Measurements from ENCODE around the gene SPATA31C1. TPM values are rescaled to one million over a fixed set of nuclear protein-coding genes. Genes with fewer than 3 reads are reported as not detected.
"Not testable (repeated sequence)": the region's sequence is repeated elsewhere in the genome, so short reads cannot be mapped to it uniquely, and the experiment has no call there.

SPATA31C1 gene
- total and polyA plus RNA-seq, 2 donors (not counting 3 experiments of a cell fraction or from before 2014, with no cell fraction given) = not detected

DNA sequence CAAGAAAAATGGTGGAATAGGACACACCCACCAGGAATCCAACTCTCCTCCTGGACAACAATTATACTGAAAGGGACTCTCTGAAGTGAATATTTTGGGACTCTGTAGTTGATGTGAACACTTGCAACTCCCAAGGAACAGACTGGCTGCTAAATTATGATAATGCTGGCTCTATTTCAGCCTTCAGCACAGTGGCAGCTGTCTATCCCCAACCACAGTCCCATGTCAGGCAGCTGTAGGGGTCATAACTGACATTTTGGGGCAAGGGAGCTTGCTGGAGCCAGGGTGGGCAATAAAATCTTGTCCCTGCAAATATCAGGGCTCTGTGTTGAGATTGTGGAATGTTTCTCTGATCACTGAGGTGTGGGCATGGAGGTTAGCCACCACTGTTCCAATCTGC is 20.9 kb upstream of the SPATA31C1 start:
- H3K4me3 ChIP-seq (replicated peaks in 1 of 3; ENCODE audit: insufficient read depth in 1 of 3, low read depth in 1 of 3, low read length in 3 of 3) = no peak overlapping the region
- no peaks in the 10 kb centered on the region for H3K36me3 ChIP-seq (ENCODE audit: control insufficient read depth in 2 of 2, extremely low read depth in 1 of 2, insufficient read depth in 2 of 2, low read length in 2 of 2)
- no peak overlapping the region for H3K9ac ChIP-seq (replicated peaks; ENCODE audit: extremely low read depth, insufficient read depth, low read length)
- H3K27me3 ChIP-seq (ENCODE audit: control insufficient read depth in 2 of 2, insufficient read depth in 2 of 2, low read length in 2 of 2) = peaks cover 0 to 3% of the 10 kb centered on the region in 2 experiments
- ChIA-PET POLR2A (no interaction called here), CTCF (interaction anchor here (0.6 kb wide), 1 partner anchor 49 kb away, joined by 3 read pairs; no protein-coding TSS in a partner anchor)
- BruUV-seq (replicated peaks) = no TSS peak
- H3K4me1 ChIP-seq (ENCODE audit: control insufficient read depth, extremely low read depth, insufficient read depth, low read length) = no peaks in the 10 kb centered on the region
- H3K27ac ChIP-seq (ENCODE audit: insufficient read depth, low read depth, low read length) = no peak overlapping the region
- H3K79me2 ChIP-seq (ENCODE audit: control insufficient read depth, insufficient read depth, low read length) = no peaks in the 10 kb centered on the region
- intact Hi-C loops (cut with micrococcal nuclease) (no loop called here), dilution Hi-C loops (cut with MboI; ENCODE audit: extremely low pct_ligation_motif_present, low sequenced_read_pairs) (no loop called here)
- H2AFZ ChIP-seq (ENCODE audit: low read depth, low read length) = no peak overlapping the region
- TF ChIP-seq FOS (IDR thresholded peaks at IDR 0.05; ENCODE audit: borderline replicate concordance, insufficient read depth, low read length) = no peak
- TF ChIP-seq POLR2AphosphoS5 (IDR thresholded peaks at IDR 0.05; ENCODE audit: insufficient read depth, low read depth, low read length) = no peak
- no peak overlapping the region for H3K4me2 ChIP-seq (ENCODE audit: insufficient read depth, low read length)
- H4K20me1 ChIP-seq (replicated peaks; ENCODE audit: control insufficient read depth, extremely low read depth, insufficient read depth, low read length) = no peaks in the 10 kb centered on the region
- H3K9me1 ChIP-seq (replicated peaks; ENCODE audit: control insufficient read depth, extremely low read depth, insufficient read depth, low read length) = no peaks in the 10 kb centered on the region
- DNase-seq (ENCODE audit: low read depth, low spot score) (no peak), FAIRE-seq (no peak)
- H3K9me3 ChIP-seq (replicated peaks; ENCODE audit: control insufficient read depth, insufficient read depth, low read length) = no peaks in the 10 kb centered on the region

GRCh38 chr9:87898151-87898550 is 19.6 kb upstream of the SPATA31C1 start:
- Histone ChIP-seq H3K9me3 (replicated peaks; ENCODE audit: control insufficient read depth, insufficient read depth, low read length) (no peaks in the 10 kb centered on the region), H3K4me1 (ENCODE audit: control insufficient read depth, extremely low read depth, insufficient read depth, low read length) (no peaks in the 10 kb centered on the region), H3K79me2 (ENCODE audit: control insufficient read depth, insufficient read depth, low read length) (no peaks in the 10 kb centered on the region), H3K9me1 (replicated peaks; ENCODE audit: control insufficient read depth, extremely low read depth, insufficient read depth, low read length) (no peaks in the 10 kb centered on the region), H3K4me2 (ENCODE audit: insufficient read depth, low read length) (no peak overlapping the region), H3K4me3 (replicated peaks in 1 of 3; ENCODE audit: insufficient read depth in 1 of 3, low read depth in 1 of 3, low read length in 3 of 3) (no peak overlapping the region), H3K27me3 (ENCODE audit: control insufficient read depth in 2 of 2, insufficient read depth in 2 of 2, low read length in 2 of 2) (peaks cover 0 to 3% of the 10 kb centered on the region in 2 experiments), H2AFZ (ENCODE audit: low read depth, low read length) (no peak overlapping the region), H3K27ac (ENCODE audit: insufficient read depth, low read depth, low read length) (no peak overlapping the region), H4K20me1 (replicated peaks; ENCODE audit: control insufficient read depth, extremely low read depth, insufficient read depth, low read length) (no peaks in the 10 kb centered on the region), H3K9ac (replicated peaks; ENCODE audit: extremely low read depth, insufficient read depth, low read length) (no peak overlapping the region), H3K36me3 (ENCODE audit: control insufficient read depth in 2 of 2, extremely low read depth in 1 of 2, insufficient read depth in 2 of 2, low read length in 2 of 2) (no peaks in the 10 kb centered on the region)
- FAIRE-seq (no peak), DNase-seq (ENCODE audit: low read depth, low spot score) (no peak)
- no TSS peak for BruUV-seq (replicated peaks)
- intact Hi-C loops (cut with micrococcal nuclease) = no loop called here
- TF ChIP-seq, protein P1, sequence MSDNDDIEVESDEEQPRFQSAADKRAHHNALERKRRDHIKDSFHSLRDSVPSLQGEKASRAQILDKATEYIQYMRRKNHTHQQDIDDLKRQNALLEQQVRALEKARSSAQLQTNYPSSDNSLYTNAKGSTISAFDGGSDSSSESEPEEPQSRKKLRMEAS (IDR thresholded peaks at IDR 0.05; ENCODE audit: insufficient read depth, insufficient read length) = no peak
- TF ChIP-seq FOS (IDR thresholded peaks at IDR 0.05; ENCODE audit: borderline replicate concordance, insufficient read depth, low read length) = peak; percentile 50
- no peak for TF ChIP-seq EZH2 (IDR thresholded peaks at IDR 0.05; ENCODE audit: borderline replicate concordance, low read depth, low read length, severe bottlenecking)
- CTCF ChIA-PET = no interaction called here
- dilution Hi-C loops (cut with MboI; ENCODE audit: extremely low pct_ligation_motif_present, low sequenced_read_pairs) = no loop called here
- POLR2A ChIA-PET = no interaction called here

DNA sequence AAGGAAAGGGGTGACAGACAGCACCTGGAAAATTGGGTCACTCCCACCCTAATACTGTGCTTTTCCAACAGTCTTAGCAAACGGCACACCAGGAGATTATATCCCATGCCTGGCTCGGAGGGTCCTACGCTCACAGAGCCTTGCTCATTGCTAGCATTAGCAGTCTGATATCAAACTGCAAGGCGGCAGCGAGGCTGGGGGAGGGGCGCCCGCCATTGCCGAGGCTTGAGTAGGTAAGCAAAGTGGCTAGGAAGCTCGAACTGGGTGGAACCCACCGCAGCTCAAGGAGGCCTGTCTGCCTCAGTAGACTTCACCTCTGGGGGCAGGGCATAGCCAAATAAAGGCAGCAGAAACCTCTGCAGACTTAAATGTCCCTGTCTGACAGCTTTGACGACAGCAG is 15.4 kb upstream of the SPATA31C1 start:
- H3K27ac ChIP-seq (ENCODE audit: insufficient read depth, low read depth, low read length); H4K20me1 ChIP-seq (replicated peaks; ENCODE audit: control insufficient read depth, extremely low read depth, insufficient read depth, low read length); dilution Hi-C loops (cut with MboI; ENCODE audit: extremely low pct_ligation_motif_present, low sequenced_read_pairs); BruUV-seq (replicated peaks); H3K9ac ChIP-seq (replicated peaks; ENCODE audit: extremely low read depth, insufficient read depth, low read length); H2AFZ ChIP-seq (ENCODE audit: low read depth, low read length); H3K79me2 ChIP-seq (ENCODE audit: control insufficient read depth, insufficient read depth, low read length); H3K36me3 ChIP-seq (ENCODE audit: control insufficient read depth in 2 of 2, extremely low read depth in 1 of 2, insufficient read depth in 2 of 2, low read length in 2 of 2); H3K4me1 ChIP-seq (ENCODE audit: control insufficient read depth, extremely low read depth, insufficient read depth, low read length); CTCF ChIA-PET; DNase-seq (ENCODE audit: low read depth, low spot score); H3K4me3 ChIP-seq (replicated peaks in 1 of 3; ENCODE audit: insufficient read depth in 1 of 3, low read depth in 1 of 3, low read length in 3 of 3); H3K9me1 ChIP-seq (replicated peaks; ENCODE audit: control insufficient read depth, extremely low read depth, insufficient read depth, low read length); H3K4me2 ChIP-seq (ENCODE audit: insufficient read depth, low read length); H3K27me3 ChIP-seq (ENCODE audit: control insufficient read depth in 2 of 2, insufficient read depth in 2 of 2, low read length in 2 of 2); intact Hi-C loops (cut with micrococcal nuclease); H3K9me3 ChIP-seq (replicated peaks; ENCODE audit: control insufficient read depth, insufficient read depth, low read length); FAIRE-seq; POLR2A ChIA-PET: not testable (repeated sequence)
